ENCODE results near the gene TEDC2. TPM values are rescaled to one million over a fixed set of nuclear protein-coding genes. Genes with fewer than 3 reads are reported as not detected.

Gene TEDC2
- total RNA-seq, 2 donors from 2014 or later, result 2.4 to 24.0 TPM

GRCh38 chr16:2425008-2425518 is 34.8 kb upstream of the TEDC2 start:
- H3K27me3 ChIP-seq, result no peaks in the 10 kb centered on the region
- no peak overlapping the region for H3K9ac ChIP-seq (ENCODE audit: low read depth in 2 of 2, low read length in 2 of 2)
- no peak for DNase-seq
- H3K4me1 ChIP-seq, result peaks cover under 1% of the 10 kb centered on the region
- H3K9me3 ChIP-seq, result no peaks in the 10 kb centered on the region
- TF ChIP-seq CTCF (IDR thresholded peaks at IDR 0.05), result no peak
- H3K27ac ChIP-seq, result no peak overlapping the region
- no peak overlapping the region for H3K4me3 ChIP-seq
- intact Hi-C loops (cut with DNase I), result loop anchor here (5.0 kb wide), 1 partner anchor 83 kb away; the partner anchor contains the start of gene ABCA3
- no peaks in the 10 kb centered on the region for H3K36me3 ChIP-seq

- intact Hi-C loops (cut with DNase I), result loop anchor here (5.0 kb wide), 1 partner anchor 84 kb away; the partner anchor contains the start of gene ABCA3
- Histone ChIP-seq H3K27ac (no peak overlapping the region), H3K9ac (ENCODE audit: low read depth in 2 of 2, low read length in 2 of 2) (no peak overlapping the region), H3K9me3 (no peaks in the 10 kb centered on the region), H3K36me3 (no peaks in the 10 kb centered on the region), H3K4me1 (peaks cover 7% of the 10 kb centered on the region), H3K4me3 (no peak overlapping the region), H3K27me3 (no peaks in the 10 kb centered on the region)
- no peak for TF ChIP-seq CTCF (IDR thresholded peaks at IDR 0.05)
- no peak for DNase-seq
Observed at GRCh38 chr16:2425825-2426430, 34.0 kb upstream of the TEDC2 start.

DNA sequence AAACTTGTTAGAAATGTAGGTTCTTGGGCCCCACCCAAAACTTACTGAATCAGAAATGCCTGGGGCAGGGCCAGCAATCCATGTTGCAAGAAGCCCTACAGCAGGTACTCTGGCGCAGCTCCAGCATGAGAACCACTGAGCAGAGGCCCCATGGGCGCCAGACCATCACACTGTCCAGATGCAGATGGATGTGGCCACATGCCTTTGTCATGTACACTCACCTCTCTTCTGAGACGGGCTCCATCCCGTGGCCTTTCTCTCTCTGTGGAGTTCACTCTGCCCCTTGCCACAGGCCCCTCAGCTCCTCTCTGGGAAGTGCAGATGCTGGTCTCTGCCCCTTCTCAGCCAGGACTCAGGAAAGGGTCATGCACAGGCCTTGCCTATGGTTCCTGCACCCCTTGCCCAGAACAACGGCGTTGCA is 33.0 kb upstream of the TEDC2 start:
- H3K9ac ChIP-seq (ENCODE audit: low read depth in 2 of 2, low read length in 2 of 2), result no peak overlapping the region
- H3K27me3 ChIP-seq, result no peaks in the 10 kb centered on the region
- H3K4me3 ChIP-seq, result no peak overlapping the region
- no peak overlapping the region for H3K27ac ChIP-seq
- DNase-seq, result no peak
- H3K36me3 ChIP-seq, result no peaks in the 10 kb centered on the region
- no peak for TF ChIP-seq CTCF (IDR thresholded peaks at IDR 0.05)
- H3K9me3 ChIP-seq, result no peaks in the 10 kb centered on the region
- H3K4me1 ChIP-seq, result peaks cover 7% of the 10 kb centered on the region
- intact Hi-C loops (cut with DNase I), result loop anchor here (5.0 kb wide), 1 partner anchor 85 kb away; the partner anchor contains the start of gene ABCA3

- intact Hi-C loops (cut with DNase I), result loop anchor here (5.0 kb wide), 1 partner anchor 85 kb away; the partner anchor contains the start of gene ABCA3
- DNase-seq, result no peak
- Histone ChIP-seq H3K27ac (no peak overlapping the region), H3K27me3 (no peaks in the 10 kb centered on the region), H3K4me1 (peaks cover 7% of the 10 kb centered on the region), H3K36me3 (no peaks in the 10 kb centered on the region), H3K4me3 (no peak overlapping the region), H3K9ac (ENCODE audit: low read depth in 2 of 2, low read length in 2 of 2) (no peak overlapping the region), H3K9me3 (no peaks in the 10 kb centered on the region)
- TF ChIP-seq CTCF (IDR thresholded peaks at IDR 0.05), result no peak
Observed at GRCh38 chr16:2427526-2427925, 32.4 kb upstream of the TEDC2 start.

GRCh38 chr16:2428051-2428783 is 31.7 kb upstream of the TEDC2 start:
- Histone ChIP-seq H3K27ac (peak overlapping the region; percentile 49), H3K4me3 (peak overlapping the region; percentile 81), H3K4me1 (peaks cover 7% of the 10 kb centered on the region), H3K9me3 (no peaks in the 10 kb centered on the region), H3K9ac (ENCODE audit: low read depth in 2 of 2, low read length in 2 of 2) (peak overlapping the region; percentile 76 to 85), H3K36me3 (no peaks in the 10 kb centered on the region), H3K27me3 (no peaks in the 10 kb centered on the region)
- DNase-seq, result peak; percentile 58
- TF ChIP-seq CTCF (IDR thresholded peaks at IDR 0.05), result peak; percentile 20
- intact Hi-C loops (cut with DNase I), result loop anchor here (5.0 kb wide), 1 partner anchor 86 kb away; the partner anchor contains the start of gene ABCA3

Measured in colonic mucosa (tissue), 4 donors.